Neuronal stem cell (in vitro differentiated cells): ENCODE results near the gene PIAS1.

Experiments used
- DNase-seq: peaks from one replicate; pipeline ENCODE4 v3.0.0-alpha.2; 2013; ENCODE audit warnings: low spot score
- H2AFZ ChIP-seq: one replicate; pipeline ENCODE4 v1.6.1; 2013; ENCODE audit warnings: mild to moderate bottlenecking, low read length, inconsistent platforms
- H2AK5ac ChIP-seq: 2 replicates; pipeline ENCODE4 v1.6.1; 2013; ENCODE audit warnings: low read depth, mild to moderate bottlenecking, inconsistent platforms, low read length, moderate library complexity, mixed read lengths
- H2BK120ac ChIP-seq: 2 replicates; pipeline ENCODE4 v1.6.1; 2013; ENCODE audit warnings: low read depth, mild to moderate bottlenecking, inconsistent platforms, low read length, moderate library complexity, mixed read lengths
- H2BK12ac ChIP-seq: one replicate; pipeline ENCODE4 v1.6.1; 2013; ENCODE audit warnings: low read length, inconsistent platforms
- H2BK15ac ChIP-seq: 2 replicates; pipeline ENCODE4 v1.6.1; 2013; ENCODE audit warnings: mild to moderate bottlenecking, low read length, inconsistent platforms, mixed read lengths
- H2BK5ac ChIP-seq: one replicate; pipeline ENCODE4 v1.6.1; 2013; ENCODE audit warnings: inconsistent platforms, mild to moderate bottlenecking, low read length, moderate library complexity
- H3K14ac ChIP-seq: one replicate; pipeline ENCODE4 v1.6.1; 2013; ENCODE audit warnings: low read length, inconsistent platforms
- H3K18ac ChIP-seq: 2 replicates; pipeline ENCODE4 v1.6.1; 2013; ENCODE audit warnings: low read length, inconsistent platforms
- H3K23ac ChIP-seq: 2 replicates; pipeline ENCODE4 v1.6.1; 2013; ENCODE audit warnings: low read depth, mild to moderate bottlenecking, mixed read lengths, low read length, inconsistent platforms; ENCODE audit not compliant: poor library complexity
- H3K27ac ChIP-seq: replicated peaks from 3 replicates; pipeline ENCODE4 v1.5.1; 2013; ENCODE audit warnings: low read length, inconsistent platforms
- H3K27me3 ChIP-seq, 3 experiments: 2 replicates each; pipeline ENCODE4 v1.6.1; 2013; ENCODE audit warnings: low read length in 3 of 3, mild to moderate bottlenecking in 2 of 3, inconsistent platforms in 1 of 3, low read depth in 1 of 3, mixed read lengths in 1 of 3, moderate library complexity in 1 of 3; ENCODE audit not compliant: control insufficient read depth in 3 of 3, insufficient read depth in 3 of 3
- H3K36me3 ChIP-seq, 2 donors: replicated peaks in 1 of 2; 2 replicates each; pipeline ENCODE4 v1.6.1; 2013; ENCODE audit warnings: low read length in 2 of 2; ENCODE audit not compliant: control insufficient read depth in 2 of 2, insufficient read depth in 2 of 2
- H3K4ac ChIP-seq: 2 replicates; pipeline ENCODE4 v1.6.1; 2013; ENCODE audit warnings: inconsistent platforms, mild to moderate bottlenecking, low read length, moderate library complexity
- H3K4me1 ChIP-seq, 2 donors: 1 replicate in 1 of 2; 2 replicates in 1 of 2; pipeline ENCODE4 v1.6.1; 2013; ENCODE audit warnings: low read length in 2 of 2, low read depth in 1 of 2; ENCODE audit not compliant: control insufficient read depth in 2 of 2, insufficient read depth in 1 of 2
- H3K4me2 ChIP-seq: one replicate; pipeline ENCODE4 v1.6.1; 2013; ENCODE audit warnings: mild to moderate bottlenecking, low read length, inconsistent platforms; ENCODE audit not compliant: insufficient read depth, poor library complexity, severe bottlenecking
- H3K4me3 ChIP-seq, 2 donors: 2 replicates each; pipeline ENCODE4 v1.5.1; 2013; ENCODE audit warnings: low read length in 2 of 2, mild to moderate bottlenecking in 2 of 2, inconsistent platforms in 1 of 2, moderate library complexity in 1 of 2
- H3K79me1 ChIP-seq: one replicate; pipeline ENCODE4 v1.6.1; 2013; ENCODE audit warnings: low read depth, mild to moderate bottlenecking, inconsistent platforms, low read length, moderate library complexity
- H3K9ac ChIP-seq: one replicate; pipeline ENCODE4 v1.6.1; 2013; ENCODE audit warnings: mild to moderate bottlenecking, low read depth, low read length, inconsistent platforms; ENCODE audit not compliant: poor library complexity
- H3K9me3 ChIP-seq, 2 donors: replicated peaks in 1 of 2; 2 replicates each; pipeline versions ENCODE3 to v1.6.1; 2013; ENCODE audit warnings: low read length in 2 of 2, mild to moderate bottlenecking in 2 of 2, inconsistent platforms in 1 of 2, low read depth in 1 of 2, mixed read lengths in 1 of 2, moderate library complexity in 1 of 2; ENCODE audit not compliant: control insufficient read depth in 2 of 2, insufficient read depth in 1 of 2
- H4K8ac ChIP-seq: one replicate; pipeline ENCODE4 v1.6.1; 2013; ENCODE audit warnings: low read depth, mild to moderate bottlenecking, inconsistent platforms, low read length, moderate library complexity
- H4K91ac ChIP-seq: one replicate; pipeline ENCODE4 v1.6.1; 2013; ENCODE audit warnings: low read length, low read depth, mild to moderate bottlenecking, inconsistent platforms; ENCODE audit not compliant: poor library complexity
- WGBS, 2 donors: extraction: QIAGEN DNeasy Blood & Tissue Kit; methylation state at CpG; one replicate each; pipeline ENCODE4 v1.1.7; 2013; ENCODE audit warnings: missing lambda C conversion rate in 2 of 2, mixed read lengths in 1 of 2; ENCODE audit not compliant: insufficient read length in 2 of 2, insufficient replicate concordance in 1 of 2; ENCODE audit errors: extremely low coverage in 2 of 2; 5-methylcytosine and 5-hydroxymethylcytosine counted together

Gene PIAS1

DNA sequence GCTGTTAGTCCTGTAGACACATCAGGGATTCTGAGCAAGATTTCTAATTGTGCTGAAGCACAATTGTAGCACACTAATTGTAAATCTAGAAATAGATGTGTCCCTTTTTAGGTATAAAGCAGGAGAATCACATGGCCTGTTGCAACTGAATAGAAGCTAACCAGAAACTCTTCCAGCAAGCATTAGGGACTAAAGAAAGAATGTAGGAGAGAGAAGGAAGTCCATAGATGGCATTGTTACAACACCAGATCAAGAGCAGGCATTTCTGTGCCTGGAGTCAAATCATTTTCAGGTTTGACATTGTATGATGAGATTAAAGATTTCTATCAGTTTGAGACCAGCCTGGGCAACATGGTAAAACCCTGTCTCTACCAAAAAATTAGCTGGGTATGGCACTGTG is 123.6 kb downstream of the PIAS1 start:
- Histone ChIP-seq H3K27ac (no peak overlapping the region), H4K91ac (no peak overlapping the region), H3K4ac (no peak overlapping the region), H3K9ac (no peak overlapping the region), H3K9me3 (no peaks in the 10 kb centered on the region), H2BK5ac (no peak overlapping the region), H3K4me2 (no peak overlapping the region), H3K36me3 (peaks cover 7 to 94% of the 10 kb centered on the region in 2 donors), H3K4me3 (no peak overlapping the region), H3K14ac (no peak overlapping the region), H3K4me1 (no peaks in the 10 kb centered on the region), H2BK120ac (no peak overlapping the region), H3K27me3 (no peaks in the 10 kb centered on the region), H3K23ac (no peak overlapping the region), H3K18ac (no peak overlapping the region), H4K8ac (no peak overlapping the region), H2AK5ac (no peak overlapping the region), H2AFZ (no peak overlapping the region), H3K79me1 (peaks cover 2% of the 10 kb centered on the region), H2BK12ac (no peak overlapping the region), H2BK15ac (no peak overlapping the region)
- no peak for DNase-seq

DNA sequence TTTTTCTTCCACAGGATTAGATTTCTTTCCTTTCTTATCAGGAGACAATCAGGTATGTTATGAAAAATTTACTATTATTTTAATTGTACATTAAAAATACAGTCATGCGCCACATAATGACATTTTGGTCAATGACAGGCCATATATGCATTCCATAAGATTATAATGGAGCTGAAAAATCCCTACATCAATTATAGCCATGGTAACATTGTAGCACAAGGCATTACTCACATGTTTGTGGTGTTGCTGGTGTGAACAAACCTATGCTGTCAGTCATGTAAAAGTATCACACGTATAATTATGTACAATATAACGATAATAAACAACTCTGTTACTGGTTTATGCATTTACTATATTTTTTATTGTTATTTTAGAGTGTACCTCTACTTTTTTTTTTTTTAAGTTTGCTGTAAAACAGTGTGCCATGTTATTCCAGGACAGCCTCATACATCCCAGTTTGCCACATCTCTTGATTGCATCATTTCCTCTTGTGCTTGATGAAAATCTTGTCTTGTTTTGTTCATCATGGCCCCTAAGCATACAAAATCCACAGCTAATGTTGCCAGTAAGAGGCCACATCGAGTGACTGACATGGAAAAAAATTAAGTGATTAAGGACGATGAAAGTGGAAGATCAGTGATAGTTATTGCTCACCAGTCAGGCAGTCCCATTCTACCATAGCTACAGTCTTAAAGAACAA is 129.7 kb downstream of the PIAS1 start:
- no peak overlapping the region for H3K27ac ChIP-seq
- no CpG with 5 or more reads among the region's 5 CpGs for WGBS, 2 donors

DNA sequence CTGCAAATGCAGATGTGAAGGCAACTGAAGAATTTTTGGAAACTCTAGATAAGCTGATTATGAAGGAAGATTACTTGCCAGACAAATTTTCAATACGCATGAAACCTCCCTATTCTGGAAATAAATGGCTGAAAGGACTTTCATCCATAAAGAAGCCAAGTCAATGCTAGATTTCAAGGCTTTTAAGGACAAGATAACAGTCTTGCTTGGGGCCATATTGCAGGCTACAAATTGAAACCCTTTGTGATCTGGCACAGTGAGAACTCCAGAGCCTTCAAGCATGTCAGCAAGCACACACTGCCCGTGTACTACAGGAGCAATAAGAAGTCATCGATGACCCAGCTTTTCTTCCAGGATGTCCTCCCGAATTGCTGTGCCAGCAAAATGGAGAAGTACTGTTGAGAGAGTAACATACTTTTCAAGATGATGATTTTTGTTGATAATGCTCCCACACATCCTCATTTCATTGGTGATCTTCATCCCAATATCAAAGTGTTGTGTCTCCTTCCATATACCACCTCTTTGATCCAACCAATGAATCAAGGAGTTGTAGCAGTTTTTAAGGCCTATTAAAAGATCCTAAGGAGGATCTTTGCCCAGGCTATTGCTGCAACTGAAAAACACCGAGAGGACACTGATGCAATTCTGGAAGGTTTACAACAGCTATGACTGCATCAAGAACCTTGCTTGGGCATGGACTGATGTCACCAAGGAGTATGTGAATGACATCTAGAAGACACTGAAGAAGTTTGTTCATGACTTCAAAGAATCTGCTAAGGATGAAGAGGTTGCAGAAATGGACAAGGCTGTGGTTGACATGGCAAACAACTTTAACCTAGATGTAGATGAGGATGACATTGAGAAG is 130.7 kb downstream of the PIAS1 start:
- no peak overlapping the region for H3K23ac ChIP-seq
- H3K9me3 ChIP-seq: no peaks in the 10 kb centered on the region
- H3K36me3 ChIP-seq: peaks cover 23 to 98% of the 10 kb centered on the region in 2 donors
- no peak overlapping the region for H3K27ac ChIP-seq
- H4K91ac ChIP-seq: no peak overlapping the region
- H3K18ac ChIP-seq: no peak overlapping the region
- no CpG with 5 or more reads among the region's 5 CpGs for WGBS, 2 donors
- H3K4me1 ChIP-seq: no peaks in the 10 kb centered on the region
- no peak overlapping the region for H2BK12ac ChIP-seq
- no peak overlapping the region for H2AK5ac ChIP-seq
- no peak overlapping the region for H2AFZ ChIP-seq
- no peak for DNase-seq
- H3K27me3 ChIP-seq: no peaks in the 10 kb centered on the region
- H3K4me2 ChIP-seq: no peak overlapping the region
- H3K9ac ChIP-seq: no peak overlapping the region
- H4K8ac ChIP-seq: no peak overlapping the region
- H3K4me3 ChIP-seq: no peak overlapping the region
- no peak overlapping the region for H2BK5ac ChIP-seq
- H3K4ac ChIP-seq: no peak overlapping the region
- no peak overlapping the region for H3K14ac ChIP-seq
- H2BK15ac ChIP-seq: no peak overlapping the region
- H2BK120ac ChIP-seq: no peak overlapping the region
- no peaks in the 10 kb centered on the region for H3K79me1 ChIP-seq

More for the DNA sequence above, 129.7 kb downstream of the PIAS1 start:
- H3K36me3 ChIP-seq: peaks cover 23 to 95% of the 10 kb centered on the region in 2 donors
- no peak overlapping the region for H2AFZ ChIP-seq
- H4K91ac ChIP-seq: no peak overlapping the region
- H4K8ac ChIP-seq: no peak overlapping the region
- no peaks in the 10 kb centered on the region for H3K27me3 ChIP-seq
- no peak overlapping the region for H2BK120ac ChIP-seq
- no peaks in the 10 kb centered on the region for H3K9me3 ChIP-seq
- no peak overlapping the region for H2BK5ac ChIP-seq
- H3K79me1 ChIP-seq: no peaks in the 10 kb centered on the region
- no peak overlapping the region for H3K23ac ChIP-seq
- H2AK5ac ChIP-seq: no peak overlapping the region
- H3K4me1 ChIP-seq: no peaks in the 10 kb centered on the region
- no peak overlapping the region for H3K14ac ChIP-seq
- no peak overlapping the region for H3K9ac ChIP-seq
- H3K4ac ChIP-seq: no peak overlapping the region
- no peak overlapping the region for H3K4me3 ChIP-seq
- no peak overlapping the region for H2BK12ac ChIP-seq
- no peak overlapping the region for H2BK15ac ChIP-seq
- no peak for DNase-seq
- H3K4me2 ChIP-seq: no peak overlapping the region
- no peak overlapping the region for H3K18ac ChIP-seq

DNA sequence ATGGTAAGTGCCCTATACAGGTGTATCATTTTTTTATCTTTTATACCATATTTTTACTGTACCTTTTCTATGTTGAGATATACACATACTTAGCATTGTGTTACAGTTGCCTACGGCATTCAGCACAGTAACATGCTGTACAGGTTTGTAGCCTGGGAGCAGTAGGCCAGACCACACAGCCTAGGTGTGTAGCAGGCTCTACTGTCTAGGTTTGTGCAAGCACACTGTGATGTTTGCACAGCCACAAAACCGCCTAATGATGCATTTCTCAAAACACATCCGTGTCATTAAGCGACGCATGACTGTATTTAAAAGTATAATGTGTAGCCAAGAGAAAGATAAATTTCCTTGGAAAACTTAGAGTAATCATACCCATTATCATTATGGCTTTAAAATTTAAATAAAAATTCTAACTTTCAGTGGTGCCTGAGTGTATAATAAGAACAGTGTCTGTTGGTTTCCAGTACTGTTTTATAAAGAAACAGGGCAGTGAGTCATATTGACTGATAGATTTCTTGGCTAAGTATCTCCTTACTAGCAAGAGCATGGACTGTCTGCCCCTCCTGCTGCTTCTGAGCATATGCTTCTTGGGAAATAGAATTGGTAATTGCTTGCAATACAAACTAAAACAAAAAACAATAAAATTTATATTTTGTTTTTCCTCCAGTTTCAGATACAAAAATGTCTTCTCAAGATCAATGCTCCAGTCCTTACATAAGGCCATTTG is 132.7 kb downstream of the PIAS1 start:
- no peak overlapping the region for H3K23ac ChIP-seq
- no peak overlapping the region for H4K8ac ChIP-seq
- H2AFZ ChIP-seq: no peak overlapping the region
- no peak overlapping the region for H3K18ac ChIP-seq
- no peaks in the 10 kb centered on the region for H3K4me1 ChIP-seq
- H2AK5ac ChIP-seq: no peak overlapping the region
- H3K4ac ChIP-seq: no peak overlapping the region
- WGBS, 2 donors: no CpG with 5 or more reads among the region's 5 CpGs
- H4K91ac ChIP-seq: no peak overlapping the region
- H3K79me1 ChIP-seq: no peaks in the 10 kb centered on the region
- peaks cover 20 to 100% of the 10 kb centered on the region in 2 donors for H3K36me3 ChIP-seq
- no peak overlapping the region for H2BK15ac ChIP-seq
- H3K9me3 ChIP-seq: no peaks in the 10 kb centered on the region
- H2BK120ac ChIP-seq: no peak overlapping the region
- H3K14ac ChIP-seq: no peak overlapping the region
- no peak overlapping the region for H2BK5ac ChIP-seq
- no peak overlapping the region for H3K9ac ChIP-seq
- H3K4me2 ChIP-seq: no peak overlapping the region
- no peak overlapping the region for H3K27ac ChIP-seq
- H2BK12ac ChIP-seq: no peak overlapping the region
- H3K4me3 ChIP-seq: no peak overlapping the region
- H3K27me3 ChIP-seq: no peaks in the 10 kb centered on the region
- no peak for DNase-seq
